HepG2 (cell line): Measurements from ENCODE around the gene KANSL3. TPM values are rescaled to one million over a fixed set of nuclear protein-coding genes. Genes with fewer than 3 reads are reported as not detected.

Experiments used
- ATAC-seq: fragments of 200-7000 bp; cut with Tn5 transposase; 3 replicates; pipeline ENCODE4 v1.9.1; 2020; ENCODE audit warnings: mild to moderate bottlenecking, moderate library complexity
- BruUV-seq: library from RNA; stranded (reverse); fragments of 400-500 nt; replicated peaks from 2 replicates; lab custom pipeline; 2021; lab: Mats Ljungman, UMichigan
- CTCF ChIA-PET: fragments of 300-600 bp; formaldehyde crosslinking; extraction: SDS; loops from one replicate; lab custom pipeline; 2021; ENCODE audit warnings: low total read pairs, inconsistent platforms, low intra/inter-chr PET ratio; lab: Yijun Ruan, JAX
- POLR2A ChIA-PET: fragments of 350-600 bp; sonication (Branson Sonifier 250); formaldehyde crosslinking; loops from one replicate; lab custom pipeline; 2020; ENCODE audit warnings: antibody characterized with exemption, inconsistent platforms; lab: Yijun Ruan, JAX
- DNase-seq: peaks from one replicate; pipeline ENCODE4 v3.0.0-alpha.2; 2015; ENCODE audit warnings: low spot score
- FAIRE-seq: peaks from 3 replicates; lab custom pipeline; 2011; peaks lifted over from hg19 to GRCh38; lab: Jason Lieb, UNC
- H2AFZ ChIP-seq: one replicate; pipeline ENCODE4 v1.6.1; 2011; ENCODE audit warnings: low read length, inconsistent platforms
- H3K27ac ChIP-seq: fragments of 300-600 bp; 3 replicates; pipeline ENCODE4 v1.8.0; 2011; ENCODE audit warnings: mixed run types, mild to moderate bottlenecking, mixed read lengths, low read length, inconsistent platforms; ENCODE audit not compliant: insufficient read depth; ENCODE audit errors: extremely low read length
- H3K27me3 ChIP-seq, 2 experiments: fragments of 200-600 bp in 1 of 2; 2 replicates in 1 of 2; 3 replicates in 1 of 2; pipeline versions ENCODE4 v1.6.0 to v1.8.0; 2011; ENCODE audit warnings: low read length in 2 of 2, mild to moderate bottlenecking in 2 of 2, moderate library complexity in 2 of 2, inconsistent platforms in 1 of 2; ENCODE audit not compliant: insufficient read depth in 2 of 2, control insufficient read depth in 1 of 2
- H3K36me3 ChIP-seq, 2 experiments: fragments of 200-600 bp in 1 of 2; replicated peaks in 1 of 2; 2 replicates in 1 of 2; 3 replicates in 1 of 2; pipeline versions ENCODE4 v1.5.1 to v1.8.0; 2011; ENCODE audit warnings: low read length in 2 of 2, inconsistent platforms in 1 of 2; ENCODE audit not compliant: insufficient read depth in 2 of 2, control insufficient read depth in 1 of 2
- H3K4me1 ChIP-seq: 2 replicates; pipeline ENCODE4 v1.5.1; 2012; ENCODE audit warnings: low read length, inconsistent platforms; ENCODE audit not compliant: insufficient read depth
- H3K4me2 ChIP-seq: 2 replicates; pipeline ENCODE4 v1.6.0; 2011; ENCODE audit warnings: low read depth, low read length, inconsistent platforms
- H3K4me3 ChIP-seq, 3 experiments: fragments of 200-600 bp in 1 of 3; sonication (generic), shearing (Covaris generic) in 1 of 3; replicated peaks in 1 of 3; 2 replicates each; pipeline ENCODE4 v1.5.1; 2011 to 2016; ENCODE audit warnings: low read length in 3 of 3, inconsistent platforms in 2 of 3, low read depth in 2 of 3, mild to moderate bottlenecking in 2 of 3, control low read depth in 1 of 3, mixed read lengths in 1 of 3; ENCODE audit not compliant: insufficient read depth in 1 of 3
- H3K79me2 ChIP-seq: one replicate; pipeline ENCODE4 v1.6.1; 2011; ENCODE audit warnings: low read length, inconsistent platforms; ENCODE audit not compliant: insufficient read depth
- H3K9ac ChIP-seq: 2 replicates; pipeline ENCODE4 v1.6.0; 2011; ENCODE audit warnings: mild to moderate bottlenecking, low read depth, low read length, inconsistent platforms; ENCODE audit not compliant: insufficient read depth
- H3K9me3 ChIP-seq: 2 replicates; pipeline ENCODE4 v1.5.1; 2012; ENCODE audit warnings: mild to moderate bottlenecking, low read length
- H4K20me1 ChIP-seq: 2 replicates; pipeline ENCODE4 v1.6.0; 2011; ENCODE audit warnings: inconsistent platforms, mild to moderate bottlenecking, low read length, moderate library complexity; ENCODE audit not compliant: insufficient read depth
- CBX5 ChIP-seq: sonication (generic); formaldehyde crosslinking; IDR thresholded peaks from 2 replicates; pipeline ENCODE4 v1.4.0; 2020; ENCODE audit warnings: missing genetic modification reagents, borderline replicate concordance
- CREB1 ChIP-seq, 2 experiments: fragments of 450-650 bp in 1 of 2; IDR thresholded peaks; 2 replicates each; pipeline ENCODE4 v1.6.1; 2016 to 2017; ENCODE audit warnings: control low read depth in 1 of 2, mild to moderate bottlenecking in 1 of 2, missing compliant biosample characterization in 1 of 2, missing genetic modification characterization in 1 of 2
- FOXM1 ChIP-seq: sonication (generic); formaldehyde crosslinking; IDR thresholded peaks from 2 replicates; pipeline ENCODE4 v1.5.0; 2020; ENCODE audit warnings: missing genetic modification reagents
- HMG20B ChIP-seq: conservative IDR thresholded peaks from 2 replicates; pipeline ENCODE4 v1.6.1; 2016; ENCODE audit warnings: missing genetic modification reagents, missing compliant biosample characterization
- NFAT5 ChIP-seq: sonication (generic); formaldehyde crosslinking; IDR thresholded peaks from 2 replicates; pipeline ENCODE4 v1.4.0; 2020; ENCODE audit warnings: missing genetic modification reagents
- ONECUT2 ChIP-seq: sonication (generic); formaldehyde crosslinking; IDR thresholded peaks from 2 replicates; pipeline ENCODE4 v1.4.0; 2020; ENCODE audit warnings: missing genetic modification reagents
- ZNF263 ChIP-seq: sonication (generic); formaldehyde crosslinking; IDR thresholded peaks from 2 replicates; pipeline ENCODE4 v1.4.0; 2020; ENCODE audit warnings: missing genetic modification reagents
- ZNF569 ChIP-seq: sonication (generic); formaldehyde crosslinking; IDR thresholded peaks from 2 replicates; pipeline ENCODE4 v1.5.0; 2020; ENCODE audit warnings: mild to moderate bottlenecking, missing genetic modification reagents, moderate library complexity, borderline replicate concordance
- ZNF674 ChIP-seq: sonication (generic); formaldehyde crosslinking; IDR thresholded peaks from 2 replicates; pipeline ENCODE4 v1.5.0; 2020; ENCODE audit warnings: low read depth, mild to moderate bottlenecking, missing genetic modification reagents
- WGBS: methylation state at CpG from one replicate; pipeline ENCODE4 v1.1.6; 2017; ENCODE audit warnings: low lambda C conversion rate; 5-methylcytosine and 5-hydroxymethylcytosine counted together
- in situ Hi-C: cut with HindIII; loops from 2 replicates; pipeline ENCODE4 v1.10.0; 2017; ENCODE audit warnings: low pct_unique_long_range_greater_than_20kb; ENCODE audit not compliant: extremely low pct_ligation_motif_present
- intact Hi-C: fragments of 100-400 bp; cut with micrococcal nuclease; formaldehyde crosslinking; loops from one replicate; pipeline ENCODE4 v1.10.0; 2022; ENCODE audit not compliant: unreplicated experiment
- polyA plus RNA-seq, 8 experiments: library from polyadenylated mRNA; depleted of rRNA in 3 of 8; stranded (reverse) in 7 of 8; unstranded in 1 of 8; fragments of >200 nt; fragmentation: Illumina TruSeq in 4 of 8; extraction: Trizol in 4 of 8; gene quantifications; 2 replicates each; pipeline versions ENCODE4 v1.2.1 to v1.2.3, GENCODE V29; 2011 to 2016; ENCODE audit warnings: low read depth in 4 of 8, missing spikeins in 1 of 8, mixed read lengths in 1 of 8; ENCODE audit not compliant: insufficient read depth in 1 of 8
- total RNA-seq, 5 experiments: library from RNA; depleted of rRNA; stranded (reverse); fragments of >200 nt; fragmentation: Illumina TruSeq; extraction: Trizol; gene quantifications; 2 replicates each; pipeline ENCODE4 v1.2.3, GENCODE V29; 2016; ENCODE audit warnings: low read depth in 1 of 5
- TF ChIP-seq, protein P1 (sequence below): sonication (generic); formaldehyde crosslinking; IDR thresholded peaks from 2 replicates; pipeline ENCODE4 v1.8.1; 2023; ENCODE audit warnings: missing genetic modification reagents, mild to moderate bottlenecking, borderline replicate concordance
- TF ChIP-seq, protein P2 (sequence below): sonication (generic); formaldehyde crosslinking; IDR thresholded peaks from 2 replicates; pipeline ENCODE4 v1.4.0; 2020; ENCODE audit warnings: missing genetic modification reagents

The KANSL3 gene
- total and polyA plus RNA-seq, 2 of the 13 experiments (the other 11 are each of a cell fraction or from before 2014, with no cell fraction given): 20.8 to 37.3 TPM

- Histone ChIP-seq H3K9ac (no peak overlapping the region), H4K20me1 (no peaks in the 10 kb centered on the region), H3K27me3 (peaks cover 0 to 22% of the 10 kb centered on the region in 2 experiments; a peak in 3 of 5 replicates), H3K27ac (no peak overlapping the region), H3K4me1 (0 out of 2 replicates have a peak, but pooled peaks cover 5% of the 10 kb centered on the region), H3K36me3 (no peaks in the 10 kb centered on the region), H3K79me2 (no peaks in the 10 kb centered on the region), H3K4me3 (no peak overlapping the region), H3K4me2 (no peak overlapping the region), H2AFZ (no peak overlapping the region), H3K9me3 (no peaks in the 10 kb centered on the region)
- POLR2A ChIA-PET: no interaction called here
- FAIRE-seq: no peak
- in situ Hi-C loops: no loop called here
- TF ChIP-seq HMG20B (no peak), ZNF569 (CRISPR knock-in tag) (no peak), FOXM1 (CRISPR knock-in tag) (no peak), ONECUT2 (CRISPR knock-in tag) (no peak), CREB1 (IDR thresholded peaks at IDR 0.05) (no peak), CREB1 (CRISPR knock-in tag; IDR thresholded peaks at IDR 0.05) (no peak)
- TF ChIP-seq, protein P1, sequence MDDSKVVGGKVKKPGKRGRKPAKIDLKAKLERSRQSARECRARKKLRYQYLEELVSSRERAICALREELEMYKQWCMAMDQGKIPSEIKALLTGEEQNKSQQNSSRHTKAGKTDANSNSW (CRISPR knock-in tag): no peak
- intact Hi-C loops: no loop called here
- CTCF ChIA-PET: no interaction called here
- no peak for DNase-seq
- ATAC-seq: no peak
- no TSS peak for BruUV-seq
Measured at GRCh38 chr2:96656540-96656939, 18.4 kb upstream of the KANSL3 start.

DNA sequence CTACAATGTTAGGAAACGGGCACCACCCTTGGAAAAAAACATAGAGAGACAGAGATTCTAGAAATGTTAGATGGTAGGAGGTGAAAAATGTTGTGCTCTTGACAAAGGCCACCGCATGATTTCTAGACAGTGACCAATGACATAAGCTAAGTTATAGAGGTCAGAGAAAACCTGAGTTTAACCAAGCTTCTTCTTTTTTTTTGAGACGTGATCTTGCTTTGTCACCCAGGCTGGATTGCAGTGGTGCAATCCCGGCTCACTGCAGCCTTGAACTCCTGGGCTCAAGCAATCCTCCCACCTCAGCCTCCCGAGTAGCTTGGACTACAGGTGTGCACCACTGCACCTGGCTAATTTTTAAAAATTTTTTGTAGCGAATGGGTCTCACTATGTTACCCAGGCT is 17.4 kb upstream of the KANSL3 start:
- DNase-seq: no peak
- ChIA-PET POLR2A (no interaction called here), CTCF (no interaction called here)
- H3K9ac ChIP-seq: no peak overlapping the region
- 29% methylated on average over 6 of the region's 6 CpGs for WGBS
- no peaks in the 10 kb centered on the region for H3K4me1 ChIP-seq
- in situ Hi-C loops (no loop called here), intact Hi-C loops (no loop called here)
- no peak overlapping the region for H2AFZ ChIP-seq
- no peak for FAIRE-seq
- no peak overlapping the region for H3K27ac ChIP-seq
- no peaks in the 10 kb centered on the region for H3K9me3 ChIP-seq
- no peaks in the 10 kb centered on the region for H3K36me3 ChIP-seq
- H3K27me3 ChIP-seq: peaks cover 0 to 21% of the 10 kb centered on the region in 2 experiments; a peak in 2 of 5 replicates
- H3K79me2 ChIP-seq: no peaks in the 10 kb centered on the region
- no TSS peak for BruUV-seq
- no peak for ATAC-seq
- no peaks in the 10 kb centered on the region for H4K20me1 ChIP-seq
- H3K4me3 ChIP-seq: no peak overlapping the region
- H3K4me2 ChIP-seq: no peak overlapping the region
- TF ChIP-seq CBX5 (no peak), ZNF674 (CRISPR knock-in tag) (no peak), NFAT5 (CRISPR knock-in tag) (no peak), ZNF263 (CRISPR knock-in tag) (no peak)
- TF ChIP-seq, protein P2, sequence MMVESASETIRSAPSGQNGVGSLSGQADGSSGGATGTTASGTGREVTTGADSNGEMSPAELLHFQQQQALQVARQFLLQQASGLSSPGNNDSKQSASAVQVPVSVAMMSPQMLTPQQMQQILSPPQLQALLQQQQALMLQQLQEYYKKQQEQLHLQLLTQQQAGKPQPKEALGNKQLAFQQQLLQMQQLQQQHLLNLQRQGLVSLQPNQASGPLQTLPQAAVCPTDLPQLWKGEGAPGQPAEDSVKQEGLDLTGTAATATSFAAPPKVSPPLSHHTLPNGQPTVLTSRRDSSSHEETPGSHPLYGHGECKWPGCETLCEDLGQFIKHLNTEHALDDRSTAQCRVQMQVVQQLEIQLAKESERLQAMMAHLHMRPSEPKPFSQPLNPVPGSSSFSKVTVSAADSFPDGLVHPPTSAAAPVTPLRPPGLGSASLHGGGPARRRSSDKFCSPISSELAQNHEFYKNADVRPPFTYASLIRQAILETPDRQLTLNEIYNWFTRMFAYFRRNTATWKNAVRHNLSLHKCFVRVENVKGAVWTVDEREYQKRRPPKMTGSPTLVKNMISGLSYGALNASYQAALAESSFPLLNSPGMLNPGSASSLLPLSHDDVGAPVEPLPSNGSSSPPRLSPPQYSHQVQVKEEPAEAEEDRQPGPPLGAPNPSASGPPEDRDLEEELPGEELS: no peak
